SK-N-SH (cell line): ENCODE data around the gene RET. TPM values are rescaled to one million over a fixed set of nuclear protein-coding genes. Genes with fewer than 3 reads are reported as not detected.

Experiments used
- CTCF ChIA-PET: fragments of 300-600, 350-600 bp; formaldehyde crosslinking; extraction: SDS; loops from one replicate; lab custom pipeline; 2021; lab: Yijun Ruan, JAX
- POLR2A ChIA-PET: fragments of 350-600 bp; sonication (Branson Sonifier 250); formaldehyde crosslinking; extraction: SDS; loops from one replicate; lab custom pipeline; 2020; ENCODE audit warnings: antibody characterized with exemption, inconsistent platforms; lab: Yijun Ruan, JAX
- DNase-seq: peaks from one replicate; pipeline ENCODE4 v3.0.0; 2012
- H2AFZ ChIP-seq: fragments of 200-600 bp; sonication (generic); 2 replicates; pipeline ENCODE4 v1.8.1; 2016; ENCODE audit warnings: antibody characterized with exemption, mild to moderate bottlenecking, low read depth
- H3F3A ChIP-seq: fragments of 200-600 bp; sonication (generic); replicated peaks from 2 replicates; pipeline ENCODE3; 2016; ENCODE audit warnings: antibody characterized with exemption, mild to moderate bottlenecking; ENCODE audit not compliant: insufficient read depth
- H3K27ac ChIP-seq, 2 experiments: fragments of 200-500 bp in 1 of 2; fragments of 200-600 bp in 1 of 2; sonication (Bioruptor generic) in 1 of 2; sonication (generic), shearing (Covaris generic) in 1 of 2; 2 replicates each; pipeline versions ENCODE4 v1.5.1 to v1.6.1; 2014 to 2016; ENCODE audit warnings: low read depth in 2 of 2, inconsistent platforms in 1 of 2, low read length in 1 of 2, mild to moderate bottlenecking in 1 of 2, mixed read lengths in 1 of 2
- H3K27me3 ChIP-seq: fragments of 200-600 bp; sonication (generic), shearing (Covaris generic); 2 replicates; pipeline ENCODE4 v1.6.1; 2016; ENCODE audit warnings: mixed run types; ENCODE audit not compliant: insufficient read depth
- H3K36me3 ChIP-seq, 2 experiments: fragments of 200-500 bp in 1 of 2; fragments of 200-600 bp in 1 of 2; sonication (Bioruptor generic) in 1 of 2; sonication (generic) in 1 of 2; replicated peaks in 1 of 2; 2 replicates each; pipeline versions ENCODE3 to v1.5.1; 2014 to 2016; ENCODE audit warnings: low read length in 1 of 2, mild to moderate bottlenecking in 1 of 2; ENCODE audit not compliant: insufficient read depth in 2 of 2, control insufficient read depth in 1 of 2
- H3K4me1 ChIP-seq, 2 experiments: fragments of 200-500 bp in 1 of 2; fragments of 200-600 bp in 1 of 2; sonication (Bioruptor generic) in 1 of 2; sonication (generic), shearing (Covaris generic) in 1 of 2; 2 replicates each; pipeline versions ENCODE4 v1.5.1 to v1.6.1; 2014 to 2016; ENCODE audit warnings: low read depth in 1 of 2, low read length in 1 of 2, mixed run types in 1 of 2; ENCODE audit not compliant: insufficient read depth in 2 of 2, control insufficient read depth in 1 of 2
- H3K4me2 ChIP-seq: fragments of 200-600 bp; sonication (generic), shearing (Covaris generic); 2 replicates; pipeline ENCODE4 v1.6.1; 2017; ENCODE audit warnings: mixed run types
- H3K4me3 ChIP-seq, 2 experiments: fragments of 200-500 bp in 1 of 2; fragments of 200-600 bp in 1 of 2; sonication (Bioruptor generic) in 1 of 2; sonication (generic), shearing (Covaris generic) in 1 of 2; 2 replicates each; pipeline versions ENCODE4 v1.5.1 to v1.8.1; 2014 to 2016; ENCODE audit warnings: low read depth in 2 of 2, inconsistent platforms in 1 of 2, low read length in 1 of 2, mild to moderate bottlenecking in 1 of 2, mixed read lengths in 1 of 2, moderate library complexity in 1 of 2
- H3K79me2 ChIP-seq: fragments of 200-600 bp; sonication (generic); 2 replicates; pipeline ENCODE4 v1.8.1; 2017; ENCODE audit warnings: mild to moderate bottlenecking; ENCODE audit not compliant: insufficient read depth
- H3K9ac ChIP-seq: fragments of 200-600 bp; sonication (generic); 2 replicates; pipeline ENCODE4 v1.6.1; 2017; ENCODE audit warnings: mixed run types
- H3K9me2 ChIP-seq: fragments of 200-600 bp; sonication (generic); 2 replicates; pipeline ENCODE4 v1.6.1; 2017; ENCODE audit warnings: mixed run types
- H3K9me3 ChIP-seq: fragments of 200-600 bp; sonication (generic); 2 replicates; pipeline ENCODE4 v1.6.1; 2017; ENCODE audit warnings: mixed run types, mild to moderate bottlenecking, moderate library complexity
- H4K20me1 ChIP-seq: fragments of 200-600 bp; sonication (generic); 2 replicates; pipeline ENCODE4 v1.6.1; 2017; ENCODE audit warnings: mild to moderate bottlenecking, mixed run types; ENCODE audit not compliant: insufficient read depth
- CHD2 ChIP-seq: fragments of 150-350 bp; IDR thresholded peaks from 2 replicates; pipeline ENCODE4 v1.6.1; 2018; ENCODE audit warnings: low read length; ENCODE audit not compliant: partially characterized antibody
- ELF1 ChIP-seq: IDR thresholded peaks from 2 replicates; pipeline ENCODE4 v1.4.0; 2012
- EP300 ChIP-seq, 2 experiments: IDR thresholded peaks; 2 replicates each; pipeline versions ENCODE4 v1.4.0 to v1.6.1; 2012; ENCODE audit warnings: borderline replicate concordance in 1 of 2, low read depth in 1 of 2, low read length in 1 of 2
- EZH2phosphoT487 ChIP-seq: fragments of 200-600 bp; sonication (generic); IDR thresholded peaks from 2 replicates; pipeline ENCODE4 v1.6.1; 2017; ENCODE audit warnings: low read depth, mixed run types, mild to moderate bottlenecking, antibody characterized with exemption, moderate library complexity, borderline replicate concordance
- FOSL2 ChIP-seq: IDR thresholded peaks from 2 replicates; pipeline ENCODE4 v1.4.0; 2012; ENCODE audit warnings: low read depth, mild to moderate bottlenecking, moderate library complexity, borderline replicate concordance
- FOXM1 ChIP-seq: IDR thresholded peaks from 2 replicates; pipeline ENCODE4 v1.4.0; 2012; ENCODE audit warnings: low read depth, mild to moderate bottlenecking
- GABPA ChIP-seq: IDR thresholded peaks from 2 replicates; pipeline ENCODE4 v1.4.0; 2012; ENCODE audit warnings: low read depth, mild to moderate bottlenecking
- MXI1 ChIP-seq: IDR thresholded peaks from 2 replicates; pipeline ENCODE4 v1.6.1; 2012; ENCODE audit warnings: mild to moderate bottlenecking, low read depth, low read length, improper control_type of control experiment
- RAD21 ChIP-seq: IDR thresholded peaks from 2 replicates; pipeline ENCODE4 v1.6.1; 2012; ENCODE audit warnings: mild to moderate bottlenecking, low read length
- RCOR1 ChIP-seq: fragments of 150-350 bp; IDR thresholded peaks from 2 replicates; pipeline ENCODE4 v1.6.1; 2017; ENCODE audit warnings: antibody characterized with exemption, low read length
- RFX5 ChIP-seq: IDR thresholded peaks from 2 replicates; pipeline ENCODE4 v1.6.1; 2012; ENCODE audit warnings: mild to moderate bottlenecking, improper control_type of control experiment, low read length
- RXRA ChIP-seq: IDR thresholded peaks from 2 replicates; pipeline ENCODE4 v1.4.0; 2012; ENCODE audit warnings: low read depth, mild to moderate bottlenecking, borderline replicate concordance
- SMC3 ChIP-seq: IDR thresholded peaks from 2 replicates; pipeline ENCODE4 v1.6.1; 2012; ENCODE audit warnings: low read depth, low read length, improper control_type of control experiment
- TAF1 ChIP-seq: IDR thresholded peaks from 2 replicates; pipeline ENCODE4 v1.6.1; 2012; ENCODE audit warnings: low read depth, mild to moderate bottlenecking, low read length, moderate library complexity, borderline replicate concordance
- USF2 ChIP-seq: fragments of 150-350 bp; IDR thresholded peaks from 2 replicates; pipeline ENCODE4 v1.6.1; 2017; ENCODE audit warnings: antibody characterized with exemption, low read length, low read depth, borderline replicate concordance
- ZBTB33 ChIP-seq: IDR thresholded peaks from 2 replicates; pipeline ENCODE4 v1.4.0; 2012; ENCODE audit warnings: low read depth, borderline replicate concordance
- WGBS: methylation state at CpG from one replicate; pipeline ENCODE4 v1.1.6; 2017; ENCODE audit warnings: low lambda C conversion rate; 5-methylcytosine and 5-hydroxymethylcytosine counted together
- polyA plus RNA-seq, 3 experiments: library from polyadenylated mRNA; depleted of rRNA; stranded (reverse); fragments of >200 nt; gene quantifications; 2 replicates each; pipeline ENCODE4 v1.2.3, GENCODE V29; 2012

The RET gene
- polyA plus RNA-seq, 1 of the 3 experiments (the other 2 are of a cell fraction): 3.2 TPM

- Histone ChIP-seq H3K9ac (no peak overlapping the region), H4K20me1 (no peaks in the 10 kb centered on the region), H3K4me1 (peaks cover 0 to 85% of the 10 kb centered on the region in 2 experiments; a peak in 2 of 4 replicates), H3K9me3 (no peaks in the 10 kb centered on the region), H3K27ac (peak overlapping the region in 1 of 2 experiments; percentile 100; a peak in 2 of 4 replicates), H3K79me2 (no peaks in the 10 kb centered on the region), H3K9me2 (no peaks in the 10 kb centered on the region), H3K4me3 (no peak overlapping the region), H2AFZ (no peak overlapping the region), H3K4me2 (no peak overlapping the region), H3K36me3 (no peaks in the 10 kb centered on the region), H3K27me3 (no peaks in the 10 kb centered on the region), H3F3A (no peaks in the 10 kb centered on the region)
- WGBS: 0% methylated on average over 3 of the region's 7 CpGs
- DNase-seq: peak; percentile 41
- ChIA-PET CTCF (interaction anchor here (0.7 to 3.1 kb wide), 5 partner anchors 13 to 168 kb away, joined by 3 to 19 read pairs (median 3); no protein-coding TSS in a partner anchor), POLR2A (interaction anchor here (0.6 to 6.3 kb wide), 7 partner anchors 19 to 116 kb away, joined by 3 to 50 read pairs (median 20); partner anchors contain the start of gene RET)
- TF ChIP-seq RFX5: no peak
- TF ChIP-seq MXI1: no peak
- TF ChIP-seq EP300 (IDR thresholded peaks at IDR 0.05; ENCODE audit: borderline replicate concordance in 1 of 2, low read depth in 1 of 2, low read length in 1 of 2): peak in 1 of 2 experiments; percentile 77; a peak in 2 of 4 replicates
- TF ChIP-seq CHD2: peak; percentile 11
- TF ChIP-seq ELF1: no peak
- TF ChIP-seq RAD21: peak; percentile 19; the same call in 1 of the 2 replicates
- no peak for TF ChIP-seq FOSL2
- peak; percentile 71; the same call in 1 of the 2 replicates for TF ChIP-seq RCOR1
These were observed 19.6 kb upstream of the RET start for GRCh38 chr10:43057231-43057711.

GRCh38 chr10:43057831-43058340 lies 19.0 kb upstream of the RET start:
- H3K27ac ChIP-seq: peak overlapping the region in 1 of 2 experiments; percentile 100; a peak in 2 of 4 replicates
- no peaks in the 10 kb centered on the region for H3K36me3 ChIP-seq
- no peaks in the 10 kb centered on the region for H3K9me2 ChIP-seq
- no peaks in the 10 kb centered on the region for H3K27me3 ChIP-seq
- H3F3A ChIP-seq: no peaks in the 10 kb centered on the region
- no peak for DNase-seq
- whole genome bisulfite sequencing: 60% methylated on average over 9 of the region's 9 CpGs
- H3K4me1 ChIP-seq: peaks cover 0 to 90% of the 10 kb centered on the region in 2 experiments; a peak in 2 of 4 replicates
- ChIA-PET CTCF (interaction anchor here (0.8 to 3.1 kb wide), 3 partner anchors 12 to 87 kb away, joined by 3 to 19 read pairs (median 3); no protein-coding TSS in a partner anchor), POLR2A (interaction anchor here (0.6 to 6.3 kb wide), 3 partner anchors 18 to 87 kb away, joined by 3 to 50 read pairs (median 28); partner anchors contain the start of gene RET)
- no peak overlapping the region for H2AFZ ChIP-seq
- H3K4me3 ChIP-seq: no peak overlapping the region
- H3K9ac ChIP-seq: no peak overlapping the region
- no peak for TF ChIP-seq GABPA
- H3K9me3 ChIP-seq: no peaks in the 10 kb centered on the region
- H4K20me1 ChIP-seq: no peaks in the 10 kb centered on the region
- no peaks in the 10 kb centered on the region for H3K79me2 ChIP-seq
- no peak overlapping the region for H3K4me2 ChIP-seq

GRCh38 chr10:43058716-43059335 lies 18.0 kb upstream of the RET start:
- no peaks in the 10 kb centered on the region for H3K9me2 ChIP-seq
- H3K36me3 ChIP-seq: no peaks in the 10 kb centered on the region
- H4K20me1 ChIP-seq: no peaks in the 10 kb centered on the region
- DNase-seq: no peak
- H3K27ac ChIP-seq: peak overlapping the region in 1 of 2 experiments; percentile 100; a peak in 2 of 4 replicates
- no peak overlapping the region for H3K9ac ChIP-seq
- H3F3A ChIP-seq: no peaks in the 10 kb centered on the region
- no peaks in the 10 kb centered on the region for H3K9me3 ChIP-seq
- no peak overlapping the region for H3K4me2 ChIP-seq
- no peak overlapping the region for H2AFZ ChIP-seq
- ChIA-PET POLR2A (interaction anchor here (1.4 to 6.3 kb wide), 4 partner anchors 11 to 118 kb away, joined by 3 to 50 read pairs (median 10); partner anchors contain the start of gene RET), CTCF (interaction anchor here (0.6 to 1.9 kb wide), 4 partner anchors 11 to 192 kb away, joined by 3 to 13 read pairs (median 6); no protein-coding TSS in a partner anchor)
- H3K4me3 ChIP-seq: no peak overlapping the region
- H3K27me3 ChIP-seq: no peaks in the 10 kb centered on the region
- H3K4me1 ChIP-seq: peaks cover 0 to 91% of the 10 kb centered on the region in 2 experiments; a peak in 2 of 4 replicates
- 59% methylated on average over 9 of the region's 13 CpGs for WGBS
- no peaks in the 10 kb centered on the region for H3K79me2 ChIP-seq
- TF ChIP-seq SMC3: no peak
- no peak for TF ChIP-seq ZBTB33
- TF ChIP-seq RFX5: no peak
- no peak for TF ChIP-seq FOXM1
- no peak for TF ChIP-seq USF2
- no peak for TF ChIP-seq RXRA
- TF ChIP-seq TAF1: no peak
- no peak for TF ChIP-seq CHD2
- TF ChIP-seq RCOR1: no peak
- no peak for TF ChIP-seq EZH2phosphoT487
- no peak for TF ChIP-seq GABPA
